Suprapubic skin (tissue), 4 donors: ENCODE data around the gene ERC2.

ENCODE experiments used
- CTCF ChIP-seq, 2 donors: fragments of 200-600 bp in 1 of 2; fragments of 450-650 bp in 1 of 2; sonication (generic) in 1 of 2; IDR thresholded peaks; one replicate each; pipeline ENCODE4 v1.5.1; 2016 to 2019; ENCODE audit warnings: antibody characterized with exemption in 2 of 2, mild to moderate bottlenecking in 1 of 2, moderate library complexity in 1 of 2
- EP300 ChIP-seq: sonication (generic); formaldehyde crosslinking; IDR thresholded peaks from one replicate; pipeline ENCODE4 v1.6.1; 2017; ENCODE audit warnings: antibody characterized with exemption
- POLR2AphosphoS5 ChIP-seq, 3 donors: sonication (generic); formaldehyde crosslinking; IDR thresholded peaks; one replicate each; pipeline ENCODE4 v1.6.1; 2017; ENCODE audit warnings: antibody characterized with exemption in 3 of 3

- TF ChIP-seq CTCF (IDR thresholded peaks at IDR 0.05) (no peak), EP300 (no peak), POLR2AphosphoS5 (IDR thresholded peaks at IDR 0.05) (no peak)
These were observed 880.0 kb downstream of the ERC2 start for GRCh38 chr3:55588146-55588765.
